ENCODE data around the gene TDP2. TPM values are rescaled to one million over a fixed set of nuclear protein-coding genes. Genes with fewer than 3 reads are reported as not detected.
A peak's percentile ranks its signal among the peaks of the same experiment; 100 is the strongest.
"Not testable (repeated sequence)": the region's sequence is repeated elsewhere in the genome, so short reads cannot be mapped to it uniquely, and the experiment has no call there.

Gene TDP2
- total RNA-seq, 1 experiment from 2014 or later: 49.3 TPM

DNA sequence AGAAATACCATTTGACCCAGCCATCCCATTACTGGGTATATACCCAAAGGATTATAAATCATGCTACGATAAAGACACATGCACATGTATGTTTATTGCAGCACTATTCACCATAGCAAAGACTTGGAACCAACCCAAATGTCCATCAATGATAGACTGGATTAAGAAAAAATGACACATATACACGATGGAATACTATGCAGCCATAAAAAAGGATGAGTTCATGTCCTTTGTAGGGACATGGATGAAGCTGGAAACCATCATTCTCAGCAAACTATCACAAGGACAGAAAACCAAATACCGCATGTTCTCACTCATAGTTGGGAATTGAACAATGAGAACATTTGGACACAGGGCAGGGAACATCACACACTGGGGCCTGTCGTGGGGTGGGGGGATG lies 4.4 kb upstream of the TDP2 start:
- not testable (repeated sequence) for H3K27me3 ChIP-seq (ENCODE audit: low read length); H3K36me3 ChIP-seq (ENCODE audit: insufficient read depth, low read length); H3K4me2 ChIP-seq (ENCODE audit: low read depth, low read length, poor library complexity, severe bottlenecking); H3K9ac ChIP-seq (ENCODE audit: low read length); H3K27ac ChIP-seq (ENCODE audit: low read length); H3K4me3 ChIP-seq (ENCODE audit: low read length); H2AFZ ChIP-seq (ENCODE audit: low read length); H3K9me2 ChIP-seq (replicated peaks; ENCODE audit: insufficient read depth, low read length); H4K20me1 ChIP-seq (ENCODE audit: insufficient read depth, low read depth, low read length); DNase-seq
- Histone ChIP-seq H3K79me2 (ENCODE audit: low read length) (peaks cover 34% of the 10 kb centered on the region), H3K4me1 (ENCODE audit: low read length) (peaks cover 12% of the 10 kb centered on the region), H3K9me3 (ENCODE audit: low read length) (peaks cover 16% of the 10 kb centered on the region; the same call in 1 of the 2 replicates)

DNA sequence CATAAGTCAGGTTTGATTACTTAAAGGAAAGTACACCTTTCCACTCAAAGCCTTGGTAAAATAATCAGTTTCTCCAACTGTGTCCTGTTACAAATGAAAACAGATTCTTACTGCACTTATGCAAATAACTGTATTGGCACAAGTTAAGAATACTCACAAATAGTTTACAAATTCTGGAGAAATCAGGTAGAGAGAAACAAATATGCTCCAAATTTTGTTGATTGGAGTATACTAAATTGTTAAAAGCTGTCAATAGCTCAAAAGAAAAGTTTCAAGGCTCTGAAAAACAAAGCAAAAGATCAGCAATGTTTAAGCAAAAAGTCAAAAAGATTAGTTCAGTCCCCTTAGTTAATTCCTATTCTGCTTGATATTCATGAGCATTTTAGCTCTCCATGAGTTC lies 3.8 kb upstream of the TDP2 start:
- not testable (repeated sequence) for H4K20me1 ChIP-seq (ENCODE audit: insufficient read depth, low read depth, low read length); DNase-seq; H3K4me2 ChIP-seq (ENCODE audit: low read depth, low read length, poor library complexity, severe bottlenecking); H3K4me3 ChIP-seq (ENCODE audit: low read length); H3K27me3 ChIP-seq (ENCODE audit: low read length); H2AFZ ChIP-seq (ENCODE audit: low read length); H3K27ac ChIP-seq (ENCODE audit: low read length); H3K9ac ChIP-seq (ENCODE audit: low read length); H3K36me3 ChIP-seq (ENCODE audit: insufficient read depth, low read length); H3K9me2 ChIP-seq (replicated peaks; ENCODE audit: insufficient read depth, low read length)
- peaks cover 16% of the 10 kb centered on the region; the same call in 1 of the 2 replicates for H3K9me3 ChIP-seq (ENCODE audit: low read length)
- H3K4me1 ChIP-seq (ENCODE audit: low read length): peaks cover 15% of the 10 kb centered on the region
- peaks cover 40% of the 10 kb centered on the region for H3K79me2 ChIP-seq (ENCODE audit: low read length)

DNA sequence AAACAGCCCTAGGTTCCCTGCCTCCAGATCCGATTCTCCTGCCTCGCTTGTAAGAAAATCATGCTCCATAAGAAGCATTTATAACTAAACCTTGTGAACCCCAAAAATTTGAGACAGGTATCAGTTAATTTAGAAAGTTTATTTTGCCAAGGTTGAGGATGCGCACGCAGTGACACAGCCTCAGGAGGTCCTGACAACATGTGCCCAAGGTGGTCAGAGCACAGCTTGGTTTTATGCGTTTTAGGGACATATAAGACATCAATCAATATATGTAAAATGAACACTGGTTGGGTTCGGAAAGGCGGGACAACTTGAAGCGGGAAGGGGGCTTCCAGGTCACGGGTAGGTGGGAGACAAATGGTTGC lies 2.3 kb upstream of the TDP2 start:
- H4K20me1 ChIP-seq (ENCODE audit: insufficient read depth, low read depth, low read length): no peaks in the 10 kb centered on the region
- no peaks in the 10 kb centered on the region for H3K27me3 ChIP-seq (ENCODE audit: low read length)
- no peak overlapping the region for H3K4me3 ChIP-seq (ENCODE audit: low read length)
- no peak overlapping the region for H3K4me2 ChIP-seq (ENCODE audit: low read depth, low read length, poor library complexity, severe bottlenecking)
- H2AFZ ChIP-seq (ENCODE audit: low read length): no peak overlapping the region
- peaks cover 18% of the 10 kb centered on the region for H3K36me3 ChIP-seq (ENCODE audit: insufficient read depth, low read length)
- no peak for DNase-seq
- no peak overlapping the region for H3K27ac ChIP-seq (ENCODE audit: low read length)
- peaks cover 29% of the 10 kb centered on the region for H3K4me1 ChIP-seq (ENCODE audit: low read length)
- peaks cover 52% of the 10 kb centered on the region for H3K79me2 ChIP-seq (ENCODE audit: low read length)
- H3K9ac ChIP-seq (ENCODE audit: low read length): no peak overlapping the region
- no peaks in the 10 kb centered on the region for H3K9me2 ChIP-seq (replicated peaks; ENCODE audit: insufficient read depth, low read length)
- H3K9me3 ChIP-seq (ENCODE audit: low read length): peaks cover 13% of the 10 kb centered on the region; the same call in 1 of the 2 replicates

- H3K9me3 ChIP-seq (ENCODE audit: low read length); H3K27me3 ChIP-seq (ENCODE audit: low read length); H3K27ac ChIP-seq (ENCODE audit: low read length); H2AFZ ChIP-seq (ENCODE audit: low read length); H3K9me2 ChIP-seq (replicated peaks; ENCODE audit: insufficient read depth, low read length); H4K20me1 ChIP-seq (ENCODE audit: insufficient read depth, low read depth, low read length): not testable (repeated sequence)
- Histone ChIP-seq H3K4me2 (ENCODE audit: low read depth, low read length, poor library complexity, severe bottlenecking) (peak overlapping the region; percentile 81), H3K4me3 (ENCODE audit: low read length) (peak overlapping the region; percentile 93), H3K4me1 (ENCODE audit: low read length) (peaks cover 29% of the 10 kb centered on the region), H3K79me2 (ENCODE audit: low read length) (peaks cover 55% of the 10 kb centered on the region), H3K9ac (ENCODE audit: low read length) (peak overlapping the region; percentile 96), H3K36me3 (ENCODE audit: insufficient read depth, low read length) (peaks cover 22% of the 10 kb centered on the region)
- peak; percentile 42 for DNase-seq
These were observed 1.6 kb upstream of the TDP2 start for GRCh38 chr6:24668066-24668996.

DNA sequence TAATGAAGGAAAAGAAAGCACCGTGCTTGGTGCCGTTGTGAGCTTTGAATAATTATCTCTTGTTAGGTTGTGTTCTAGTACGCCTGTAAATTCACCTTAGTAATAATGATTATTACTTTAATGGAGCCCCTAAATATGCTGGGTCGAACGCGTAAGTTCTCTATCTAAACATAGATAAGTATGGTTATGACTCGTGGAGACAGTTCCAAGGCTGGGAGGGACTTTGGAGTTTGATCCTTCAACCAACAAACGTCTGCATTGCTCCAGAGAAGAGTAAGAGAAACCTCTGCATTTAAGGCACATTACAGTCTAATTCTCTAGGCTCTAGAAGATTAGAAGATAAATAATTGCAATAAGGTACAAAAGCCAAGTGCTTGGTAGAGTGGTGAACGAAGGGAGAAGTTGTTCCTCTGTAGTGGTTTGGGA lies 692 bp upstream of the TDP2 start:
- Histone ChIP-seq H3K4me2 (ENCODE audit: low read depth, low read length, poor library complexity, severe bottlenecking) (peak overlapping the region; percentile 81), H3K36me3 (ENCODE audit: insufficient read depth, low read length) (peaks cover 27% of the 10 kb centered on the region), H3K4me1 (ENCODE audit: low read length) (peaks cover 29% of the 10 kb centered on the region), H3K9me2 (replicated peaks; ENCODE audit: insufficient read depth, low read length) (no peaks in the 10 kb centered on the region), H3K9ac (ENCODE audit: low read length) (peak overlapping the region; percentile 96), H3K9me3 (ENCODE audit: low read length) (peaks cover 4% of the 10 kb centered on the region; the same call in 1 of the 2 replicates), H3K27me3 (ENCODE audit: low read length) (no peaks in the 10 kb centered on the region), H4K20me1 (ENCODE audit: insufficient read depth, low read depth, low read length) (no peaks in the 10 kb centered on the region), H3K27ac (ENCODE audit: low read length) (peak overlapping the region; percentile 66), H2AFZ (ENCODE audit: low read length) (peak overlapping the region; percentile 64), H3K79me2 (ENCODE audit: low read length) (peaks cover 64% of the 10 kb centered on the region), H3K4me3 (ENCODE audit: low read length) (peak overlapping the region; percentile 93)
- peak; percentile 55 for DNase-seq

DNA sequence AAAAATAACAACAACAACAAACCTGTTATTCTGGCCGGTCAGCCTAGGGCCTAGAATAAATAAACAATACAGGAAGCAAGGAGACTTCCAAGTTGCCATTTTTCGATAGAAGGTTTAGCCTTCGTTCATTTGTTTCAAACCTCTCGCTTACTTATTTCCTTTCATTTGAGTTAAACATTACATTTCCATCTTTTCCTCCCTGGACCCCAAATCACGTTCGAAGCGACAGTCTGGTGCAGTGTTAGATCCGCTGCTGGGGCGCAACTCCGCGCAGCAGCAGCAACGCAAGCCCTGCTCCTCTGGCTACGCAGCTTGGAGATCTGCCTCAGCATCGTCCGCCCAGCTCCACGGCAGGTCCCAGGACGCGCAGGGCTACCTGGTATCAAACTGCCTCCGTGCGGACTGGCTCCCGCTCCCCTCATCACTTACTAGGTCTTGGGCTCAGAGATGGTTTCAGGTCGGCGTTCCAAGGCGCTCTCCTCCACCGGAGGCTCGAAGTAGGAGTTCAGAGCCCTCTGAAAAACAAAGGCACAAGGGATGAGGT lies 530 bp downstream of the TDP2 start:
- no peaks in the 10 kb centered on the region for H3K9me2 ChIP-seq (replicated peaks; ENCODE audit: insufficient read depth, low read length)

DNA sequence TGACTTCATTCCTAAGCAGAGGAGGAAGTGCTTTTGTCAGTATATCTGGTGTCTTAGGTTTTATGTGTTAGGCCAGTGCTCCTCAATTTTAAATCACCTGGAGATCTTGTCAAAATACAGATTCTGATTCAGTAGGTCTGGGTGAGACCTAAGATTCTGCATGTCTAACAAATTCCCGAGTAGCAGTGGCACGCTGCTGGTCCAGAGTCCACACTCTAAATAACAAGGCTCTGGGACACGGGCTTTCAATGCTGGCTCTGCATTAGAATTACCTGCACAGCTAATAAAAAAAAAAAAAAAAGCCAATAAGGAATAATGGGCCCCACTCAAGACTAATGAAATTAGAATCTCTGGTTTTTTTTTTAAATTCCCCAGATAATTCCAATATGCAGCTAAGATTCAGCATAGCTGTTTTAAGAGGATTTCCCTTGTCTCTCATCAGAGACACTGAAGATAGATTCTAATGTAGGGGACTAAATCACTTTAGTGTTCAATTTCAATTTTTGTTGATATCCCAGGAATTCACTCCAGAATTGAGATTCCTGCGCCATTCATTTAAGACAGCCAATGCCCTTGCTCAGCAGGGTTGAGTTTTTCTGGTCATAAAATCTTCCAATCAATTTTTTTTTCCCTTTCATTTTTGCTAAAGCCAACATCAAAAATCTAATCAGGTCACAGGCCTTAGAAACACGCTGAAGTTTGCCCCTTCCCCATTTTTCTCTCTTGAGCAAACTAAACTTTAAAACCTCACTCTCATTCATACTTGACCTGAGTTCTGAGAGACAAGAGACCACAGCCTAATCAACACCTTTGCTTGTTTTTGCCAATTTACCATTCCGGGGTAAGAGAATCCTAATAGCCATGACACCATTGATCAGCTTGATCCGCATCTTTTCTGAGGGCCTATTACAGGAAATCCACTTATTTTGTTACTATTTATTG lies 2.4 kb downstream of the TDP2 start:
- Histone ChIP-seq H2AFZ (ENCODE audit: low read length) (no peak overlapping the region), H3K9ac (ENCODE audit: low read length) (peak overlapping the region; percentile 96; the same call in 1 of the 2 replicates), H4K20me1 (ENCODE audit: insufficient read depth, low read depth, low read length) (no peaks in the 10 kb centered on the region), H3K27me3 (ENCODE audit: low read length) (no peaks in the 10 kb centered on the region), H3K27ac (ENCODE audit: low read length) (no peak overlapping the region), H3K9me3 (ENCODE audit: low read length) (no peaks in the 10 kb centered on the region), H3K36me3 (ENCODE audit: insufficient read depth, low read length) (peaks cover 18% of the 10 kb centered on the region; the same call in 1 of the 2 replicates), H3K4me2 (ENCODE audit: low read depth, low read length, poor library complexity, severe bottlenecking) (peak overlapping the region; percentile 87), H3K4me1 (ENCODE audit: low read length) (peaks cover 29% of the 10 kb centered on the region), H3K4me3 (ENCODE audit: low read length) (peak overlapping the region; percentile 93), H3K79me2 (ENCODE audit: low read length) (peaks cover 75% of the 10 kb centered on the region), H3K9me2 (replicated peaks; ENCODE audit: insufficient read depth, low read length) (no peaks in the 10 kb centered on the region)
- DNase-seq: no peak

More for the DNA sequence above, 530 bp downstream of the TDP2 start:
- H3K36me3 ChIP-seq (ENCODE audit: insufficient read depth, low read length): peaks cover 27% of the 10 kb centered on the region
- H2AFZ ChIP-seq (ENCODE audit: low read length): peak overlapping the region; percentile 85
- no peaks in the 10 kb centered on the region for H4K20me1 ChIP-seq (ENCODE audit: insufficient read depth, low read depth, low read length)
- H3K9me3 ChIP-seq (ENCODE audit: low read length): peaks cover 4% of the 10 kb centered on the region; the same call in 1 of the 2 replicates
- peak overlapping the region; percentile 96 for H3K9ac ChIP-seq (ENCODE audit: low read length)
- peak overlapping the region; percentile 87 for H3K4me2 ChIP-seq (ENCODE audit: low read depth, low read length, poor library complexity, severe bottlenecking)
- peaks cover 64% of the 10 kb centered on the region for H3K79me2 ChIP-seq (ENCODE audit: low read length)
- H3K4me3 ChIP-seq (ENCODE audit: low read length): peak overlapping the region; percentile 93
- DNase-seq: peak; percentile 76
- peak overlapping the region; percentile 74 for H3K27ac ChIP-seq (ENCODE audit: low read length)
- H3K27me3 ChIP-seq (ENCODE audit: low read length): no peaks in the 10 kb centered on the region
- peaks cover 29% of the 10 kb centered on the region for H3K4me1 ChIP-seq (ENCODE audit: low read length)
